Prostate gland (tissue), 2 donors: ENCODE measurements around the gene MBIP. TPM values are rescaled to one million over a fixed set of nuclear protein-coding genes. Genes with fewer than 3 reads are reported as not detected.

Experiments
- DNase-seq: peaks from one replicate; pipeline ENCODE4 v3.0.0-alpha.2; 2019; ENCODE audit warnings: low spot score
- H3K27ac ChIP-seq, 2 donors: fragments of 200-600 bp; sonication (generic); 2 replicates each; pipeline ENCODE4 v1.5.1; 2017 to 2019
- H3K27me3 ChIP-seq: fragments of 200-600 bp; sonication (generic); replicated peaks from 2 replicates; pipeline ENCODE4 v1.5.1; 2019; ENCODE audit not compliant: insufficient read depth
- H3K36me3 ChIP-seq, 2 donors: fragments of 200-600 bp; sonication (generic); 1 replicate in 1 of 2; 2 replicates in 1 of 2; pipeline versions ENCODE4 v1.5.1 to v1.8.1; 2017 to 2019
- H3K4me1 ChIP-seq: fragments of 200-600 bp; sonication (generic); replicated peaks from 2 replicates; pipeline ENCODE4 v1.5.1; 2019
- H3K4me3 ChIP-seq, 2 donors: fragments of 200-600 bp; sonication (generic); 2 replicates each; pipeline ENCODE4 v1.5.1; 2017 to 2019
- H3K9me3 ChIP-seq: fragments of 200-600 bp; sonication (generic); 2 replicates; pipeline ENCODE4 v1.5.1; 2017
- CTCF ChIP-seq, 4 experiments: fragments of 200-600 bp in 2 of 4; fragments of 450-650 bp in 2 of 4; sonication (generic) in 2 of 4; IDR thresholded peaks; 1 replicate in 3 of 4; 2 replicates in 1 of 4; pipeline ENCODE4 v1.5.1; 2016 to 2019; ENCODE audit warnings: antibody characterized with exemption in 4 of 4, mild to moderate bottlenecking in 2 of 4, moderate library complexity in 2 of 4
- POLR2A ChIP-seq: fragments of 450-650 bp; IDR thresholded peaks from one replicate; pipeline ENCODE4 v1.6.1; 2016; ENCODE audit warnings: antibody characterized with exemption, mild to moderate bottlenecking
- POLR2AphosphoS5 ChIP-seq: sonication (generic); formaldehyde crosslinking; IDR thresholded peaks from one replicate; pipeline ENCODE4 v1.6.1; 2017; ENCODE audit warnings: antibody characterized with exemption
- WGBS: methylation state at CpG from one replicate; pipeline ENCODE4 v1.1.5; 2018; 5-methylcytosine and 5-hydroxymethylcytosine counted together
- intact Hi-C: fragments of 100-400 bp; cut with DNase I; formaldehyde crosslinking; loops from one replicate; pipeline ENCODE4 v1.14.2; 2022
- total RNA-seq, 2 donors: library from RNA; depleted of rRNA; stranded (reverse); fragments of >200 nt; gene quantifications; one replicate each; pipeline ENCODE4 v1.1.0, GENCODE V29; 2016

The MBIP gene
- total RNA-seq, 2 donors from 2014 or later = 15.0 to 17.7 TPM

- Histone ChIP-seq H3K27me3 (no peaks in the 10 kb centered on the region), H3K27ac (no peak overlapping the region), H3K9me3 (no peaks in the 10 kb centered on the region), H3K4me3 (no peak overlapping the region), H3K36me3 (peaks cover 0 to 5% of the 10 kb centered on the region in 2 donors), H3K4me1 (no peaks in the 10 kb centered on the region)
- intact Hi-C loops = no loop called here
- TF ChIP-seq POLR2AphosphoS5 (no peak), POLR2A (no peak), CTCF (IDR thresholded peaks at IDR 0.05) (no peak)
- no peak for DNase-seq
- WGBS = 67% methylated on average over 4 of the region's 4 CpGs
Observed at GRCh38 chr14:36303960-36304359, 16.5 kb downstream of the MBIP start.

- Histone ChIP-seq H3K4me3 (no peak overlapping the region), H3K9me3 (no peaks in the 10 kb centered on the region), H3K36me3 (peaks cover 0 to 5% of the 10 kb centered on the region in 2 donors), H3K27me3 (no peaks in the 10 kb centered on the region), H3K27ac (no peak overlapping the region), H3K4me1 (no peaks in the 10 kb centered on the region)
- intact Hi-C loops = no loop called here
- no peak for DNase-seq
- WGBS = 88% methylated on average over 2 of the region's 2 CpGs
- TF ChIP-seq POLR2AphosphoS5 (no peak), CTCF (IDR thresholded peaks at IDR 0.05) (no peak), POLR2A (no peak)
Observed at GRCh38 chr14:36302823-36303222, 17.6 kb downstream of the MBIP start.

- no peak overlapping the region for H3K27ac ChIP-seq
- no peaks in the 10 kb centered on the region for H3K27me3 ChIP-seq
- no peaks in the 10 kb centered on the region for H3K4me1 ChIP-seq
- H3K4me3 ChIP-seq = no peak overlapping the region
- H3K9me3 ChIP-seq = no peaks in the 10 kb centered on the region
- intact Hi-C loops = no loop called here
- no peaks in the 10 kb centered on the region for H3K36me3 ChIP-seq
- WGBS = 97% methylated on average over 3 of the region's 3 CpGs
- no peak for TF ChIP-seq POLR2AphosphoS5
- no peak for TF ChIP-seq POLR2A
- TF ChIP-seq CTCF (IDR thresholded peaks at IDR 0.05) = no peak
- DNase-seq = no peak
Observed at GRCh38 chr14:36301159-36301558, 19.3 kb downstream of the MBIP start.

- H3K9me3 ChIP-seq = no peaks in the 10 kb centered on the region
- TF ChIP-seq POLR2AphosphoS5 (no peak), POLR2A (no peak), CTCF (IDR thresholded peaks at IDR 0.05) (no peak)
- intact Hi-C loops = no loop called here
- H3K4me1 ChIP-seq = no peaks in the 10 kb centered on the region
- no peaks in the 10 kb centered on the region for H3K27me3 ChIP-seq
- DNase-seq = no peak
- H3K36me3 ChIP-seq = no peaks in the 10 kb centered on the region
- no peak overlapping the region for H3K27ac ChIP-seq
- no peak overlapping the region for H3K4me3 ChIP-seq
Observed at GRCh38 chr14:36300337-36300736, 20.1 kb downstream of the MBIP start.

GRCh38 chr14:36295642-36296627 lies 24.5 kb downstream of the MBIP start:
- Histone ChIP-seq H3K4me1 (no peaks in the 10 kb centered on the region), H3K27ac (no peak overlapping the region), H3K9me3 (no peaks in the 10 kb centered on the region), H3K4me3 (no peak overlapping the region), H3K27me3 (no peaks in the 10 kb centered on the region), H3K36me3 (no peaks in the 10 kb centered on the region)
- WGBS = 51% methylated on average over 4 of the region's 4 CpGs
- no peak for TF ChIP-seq POLR2A
- no peak for TF ChIP-seq POLR2AphosphoS5
- TF ChIP-seq CTCF (IDR thresholded peaks at IDR 0.05) = no peak
- DNase-seq = no peak
- intact Hi-C loops = no loop called here
